Body of pancreas (tissue), 4 donors: ENCODE data around the gene DLG2.

Source experiments
- POLR2A ChIP-seq, 3 donors: fragments of 450-650 bp; IDR thresholded peaks; one replicate each; pipeline ENCODE4 v1.6.1; 2016; ENCODE audit warnings: antibody characterized with exemption in 3 of 3, mild to moderate bottlenecking in 2 of 3
- TF ChIP-seq, protein P1 (sequence below), 7 experiments: fragments of 450-650 bp in 4 of 7; fragments of 200-600 bp in 3 of 7; sonication (generic) in 3 of 7; IDR thresholded peaks; one replicate each; pipeline ENCODE4 v1.5.1; 2016 to 2019; ENCODE audit warnings: antibody characterized with exemption in 7 of 7

DNA sequence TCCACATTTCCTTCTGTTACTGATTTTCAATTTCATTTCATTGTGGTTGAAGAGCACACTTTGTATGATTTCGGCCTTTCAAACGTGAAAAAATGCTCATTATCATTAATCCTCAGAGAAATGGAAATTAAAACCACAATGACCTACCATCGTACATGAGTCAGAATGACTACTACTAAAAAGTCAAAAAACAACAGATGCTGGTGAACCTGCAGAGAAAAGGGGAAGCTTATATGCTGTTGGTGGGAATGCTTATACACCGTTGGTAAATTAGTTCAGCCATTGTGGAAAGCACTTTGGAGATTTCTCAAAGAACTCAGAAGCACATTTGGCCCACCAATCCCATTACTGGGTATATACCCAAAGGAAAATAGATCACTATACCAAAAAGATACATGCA, 57.6 kb downstream of the DLG2 start:
- TF ChIP-seq POLR2A (IDR thresholded peaks at IDR 0.05), result no peak
- TF ChIP-seq, protein P1, sequence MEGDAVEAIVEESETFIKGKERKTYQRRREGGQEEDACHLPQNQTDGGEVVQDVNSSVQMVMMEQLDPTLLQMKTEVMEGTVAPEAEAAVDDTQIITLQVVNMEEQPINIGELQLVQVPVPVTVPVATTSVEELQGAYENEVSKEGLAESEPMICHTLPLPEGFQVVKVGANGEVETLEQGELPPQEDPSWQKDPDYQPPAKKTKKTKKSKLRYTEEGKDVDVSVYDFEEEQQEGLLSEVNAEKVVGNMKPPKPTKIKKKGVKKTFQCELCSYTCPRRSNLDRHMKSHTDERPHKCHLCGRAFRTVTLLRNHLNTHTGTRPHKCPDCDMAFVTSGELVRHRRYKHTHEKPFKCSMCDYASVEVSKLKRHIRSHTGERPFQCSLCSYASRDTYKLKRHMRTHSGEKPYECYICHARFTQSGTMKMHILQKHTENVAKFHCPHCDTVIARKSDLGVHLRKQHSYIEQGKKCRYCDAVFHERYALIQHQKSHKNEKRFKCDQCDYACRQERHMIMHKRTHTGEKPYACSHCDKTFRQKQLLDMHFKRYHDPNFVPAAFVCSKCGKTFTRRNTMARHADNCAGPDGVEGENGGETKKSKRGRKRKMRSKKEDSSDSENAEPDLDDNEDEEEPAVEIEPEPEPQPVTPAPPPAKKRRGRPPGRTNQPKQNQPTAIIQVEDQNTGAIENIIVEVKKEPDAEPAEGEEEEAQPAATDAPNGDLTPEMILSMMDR (IDR thresholded peaks at IDR 0.05), result no peak
